Endometrial microvascular endothelial cells (primary cell): ENCODE results near the gene ORM1. TPM values are rescaled to one million over a fixed set of nuclear protein-coding genes. Genes with fewer than 3 reads are reported as not detected.

Experiments used
- in situ Hi-C: cut with HindIII; loops from 2 replicates; pipeline ENCODE4 v1.10.0; 2017; ENCODE audit warnings: low sequenced_read_pairs, low pct_unique_long_range_greater_than_20kb; ENCODE audit errors: inconsistent ontology term
- total RNA-seq: library from RNA; depleted of rRNA; stranded (reverse); fragments of >200 nt; gene quantifications from one replicate; pipeline ENCODE4 v1.2.3, GENCODE V29; 2015; ENCODE audit errors: inconsistent ontology term

The ORM1 gene
- total RNA-seq, 1 donor from 2014 or later = not detected

GRCh38 chr9:114336157-114336556 is 13.3 kb downstream of the ORM1 start:
- in situ Hi-C loops = no loop called here

- in situ Hi-C loops = no loop called here
These were observed 13.9 kb downstream of the ORM1 start for GRCh38 chr9:114336699-114337395.

- in situ Hi-C loops = no loop called here
These were observed 15.3 kb downstream of the ORM1 start for GRCh38 chr9:114338187-114338586.

GRCh38 chr9:114339130-114339908 is 16.4 kb downstream of the ORM1 start:
- in situ Hi-C loops = no loop called here

- in situ Hi-C loops = no loop called here
These were observed 18.4 kb downstream of the ORM1 start for GRCh38 chr9:114341152-114341830.

- in situ Hi-C loops = no loop called here
These were observed 19.1 kb downstream of the ORM1 start for GRCh38 chr9:114341991-114342390.

- in situ Hi-C loops = no loop called here
These were observed 20.0 kb downstream of the ORM1 start for GRCh38 chr9:114342755-114343440.

- in situ Hi-C loops = no loop called here
These were observed 20.7 kb downstream of the ORM1 start for GRCh38 chr9:114343471-114344187.

- in situ Hi-C loops = no loop called here
These were observed 21.3 kb downstream of the ORM1 start for GRCh38 chr9:114344188-114344566.

- in situ Hi-C loops = no loop called here
These were observed 21.8 kb downstream of the ORM1 start for GRCh38 chr9:114344692-114345091.

- in situ Hi-C loops = no loop called here
These were observed 22.7 kb downstream of the ORM1 start for GRCh38 chr9:114345493-114346065.

- in situ Hi-C loops = no loop called here
These were observed 23.2 kb downstream of the ORM1 start for GRCh38 chr9:114346146-114346545.

GRCh38 chr9:114347675-114348074 is 24.8 kb downstream of the ORM1 start:
- in situ Hi-C loops = no loop called here

- in situ Hi-C loops = no loop called here
These were observed 25.5 kb downstream of the ORM1 start for GRCh38 chr9:114348261-114348905.

GRCh38 chr9:114348906-114349482 is 26.1 kb downstream of the ORM1 start:
- in situ Hi-C loops = no loop called here

- in situ Hi-C loops = no loop called here
These were observed 27.0 kb downstream of the ORM1 start for GRCh38 chr9:114349713-114350480.
